ENCODE results near the gene GPR137. TPM values are rescaled to one million over a fixed set of nuclear protein-coding genes. Genes with fewer than 3 reads are reported as not detected.

GPR137 gene
- total and polyA plus RNA-seq, 2 donors from 2014 or later = 44.0 to 48.4 TPM

DNA sequence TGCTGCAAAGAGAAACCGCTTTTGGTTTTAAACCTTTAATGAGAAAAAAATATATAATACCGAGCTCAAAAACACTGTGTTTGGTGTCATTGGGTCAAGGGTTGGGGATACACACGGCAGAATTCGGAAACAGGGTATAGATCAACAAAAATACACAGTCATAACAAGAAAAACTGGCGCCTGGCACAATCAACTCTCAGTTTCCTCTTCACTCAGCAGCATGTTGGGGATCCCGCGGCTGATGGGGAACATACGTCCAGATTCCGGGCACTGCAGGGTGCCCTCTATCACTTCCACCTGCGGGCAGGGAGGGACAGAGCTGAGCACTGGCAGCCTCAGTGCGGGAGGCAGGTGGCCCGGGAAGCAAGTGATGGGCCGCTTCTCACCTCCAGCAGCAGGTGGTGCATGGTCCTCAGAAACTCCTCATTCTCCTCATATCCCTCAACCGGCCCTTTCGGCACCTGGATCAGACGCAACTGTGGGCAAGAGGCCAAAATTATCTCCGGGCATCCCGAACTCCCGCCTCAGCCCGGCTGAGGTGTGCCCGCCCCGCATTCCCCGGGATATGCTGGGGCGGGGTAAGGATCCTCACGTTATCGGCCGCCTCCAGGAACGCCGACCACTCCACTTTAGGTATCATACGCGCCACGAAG, 31.1 kb downstream of the GPR137 start:
- peaks cover 0 to 12% (median 8%) of the 10 kb centered on the region in 3 donors for H3K36me3 ChIP-seq (ENCODE audit: control insufficient read depth in 2 of 3, insufficient read depth in 3 of 3, low read length in 3 of 3)
- peak overlapping the region; percentile 80 to 95 (median 89) for H3K9ac ChIP-seq (ENCODE audit: low read length in 3 of 3)
- peaks cover 0 to 13% (median 6%) of the 10 kb centered on the region in 3 donors for H3K4me1 ChIP-seq (ENCODE audit: control insufficient read depth in 2 of 3, insufficient read depth in 2 of 3, low read depth in 1 of 3, low read length in 3 of 3)
- H3K4me3 ChIP-seq (ENCODE audit: low read length in 3 of 3) = peak overlapping the region; percentile 89 to 96 (median 92)
- no peaks in the 10 kb centered on the region for H3K9me3 ChIP-seq (ENCODE audit: control insufficient read depth in 2 of 3, insufficient read depth in 1 of 3, low read length in 3 of 3)
- TF ChIP-seq CTCF (IDR thresholded peaks at IDR 0.05; ENCODE audit: borderline replicate concordance, extremely low read depth, insufficient read depth) = no peak
- no peaks in the 10 kb centered on the region for H3K27me3 ChIP-seq (ENCODE audit: control insufficient read depth, insufficient read depth, low read length)
- H3K27ac ChIP-seq (ENCODE audit: low read depth in 2 of 2, low read length in 2 of 2) = peak overlapping the region; percentile 100
- intact Hi-C loops (cut with DNase I) = no loop called here
- DNase-seq = peak in 2 of 5 donors; percentile 30 to 66
- FAIRE-seq = no peak

- Histone ChIP-seq H3K4me1 (ENCODE audit: control insufficient read depth in 2 of 3, insufficient read depth in 2 of 3, low read depth in 1 of 3, low read length in 3 of 3) (peaks cover 0 to 13% (median 6%) of the 10 kb centered on the region in 3 donors), H3K4me3 (ENCODE audit: low read length in 3 of 3) (peak within 1 kb of the TSS; percentile 89 to 96 (median 92)), H3K9ac (ENCODE audit: low read length in 3 of 3) (peak within 1 kb of the TSS; percentile 89 to 97 (median 95)), H3K9me3 (ENCODE audit: control insufficient read depth in 2 of 3, insufficient read depth in 1 of 3, low read length in 3 of 3) (no peaks in the 10 kb centered on the region), H3K27me3 (ENCODE audit: control insufficient read depth, insufficient read depth, low read length) (no peaks in the 10 kb centered on the region), H3K27ac (ENCODE audit: low read depth in 2 of 2, low read length in 2 of 2) (peak within 1 kb of the TSS; percentile 100), H3K36me3 (ENCODE audit: control insufficient read depth in 2 of 3, insufficient read depth in 3 of 3, low read length in 3 of 3) (peaks cover 0 to 12% (median 8%) of the 10 kb centered on the region in 3 donors)
- intact Hi-C loops (cut with DNase I) = no loop called here
- FAIRE-seq (peak; percentile 94), DNase-seq (peak; percentile 97 to 99 (median 98))
- TF ChIP-seq CTCF (IDR thresholded peaks at IDR 0.05; ENCODE audit: borderline replicate concordance, extremely low read depth, insufficient read depth) = no peak
Measured at GRCh38 chr11:64317325-64317960, 31.8 kb downstream of the GPR137 start, which contains the start of gene TRMT112. TSS of gene TRMT112 (minus strand) at chr11:64317559. CDS start at chr11:64317526, 33 bp downstream.

DNA sequence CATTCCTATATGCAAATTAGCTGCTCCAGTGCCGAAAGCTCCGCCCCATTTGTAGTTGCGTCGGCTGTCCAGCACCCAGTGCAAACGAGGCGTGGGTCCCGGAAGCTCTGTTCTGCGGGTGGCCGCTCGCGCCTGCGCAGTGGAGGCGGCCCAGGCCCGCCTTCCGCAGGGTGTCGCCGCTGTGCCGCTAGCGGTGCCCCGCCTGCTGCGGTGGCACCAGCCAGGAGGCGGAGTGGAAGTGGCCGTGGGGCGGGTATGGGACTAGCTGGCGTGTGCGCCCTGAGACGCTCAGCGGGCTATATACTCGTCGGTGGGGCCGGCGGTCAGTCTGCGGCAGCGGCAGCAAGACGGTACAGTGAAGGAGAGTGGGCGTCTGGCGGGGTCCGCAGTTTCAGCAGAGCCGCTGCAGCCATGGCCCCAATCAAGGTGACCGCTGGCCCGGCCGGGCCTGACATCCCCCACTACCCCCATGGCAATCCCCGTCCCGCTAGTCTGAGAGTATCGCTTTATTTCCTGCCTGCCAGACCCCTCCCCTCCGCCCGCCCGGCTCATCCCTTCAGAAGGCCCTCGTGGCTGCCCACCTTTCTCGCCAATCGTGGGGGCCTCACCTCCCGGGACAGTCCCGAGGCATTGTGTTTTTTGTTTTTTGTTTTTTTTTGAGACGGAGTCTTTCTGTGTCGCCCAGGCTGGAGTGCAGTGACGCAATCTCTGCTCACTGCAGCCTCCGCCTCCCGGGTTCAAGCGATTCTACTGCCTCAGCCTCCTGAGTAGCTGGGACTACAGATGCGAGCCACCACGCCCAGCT, 32.5 kb downstream of the GPR137 start, which contains the start of gene PRDX5:
Gene PRDX5 (plus strand): TSS at position 161 of the 805 bp plus-strand sequence. CDS start 95 bp downstream, at position 256.
- H3K9me3 ChIP-seq (ENCODE audit: control insufficient read depth in 2 of 3, insufficient read depth in 1 of 3, low read length in 3 of 3) = no peaks in the 10 kb centered on the region
- peak within 1 kb of the TSS; percentile 89 to 97 (median 95) for H3K9ac ChIP-seq (ENCODE audit: low read length in 3 of 3)
- H3K27ac ChIP-seq (ENCODE audit: low read depth in 2 of 2, low read length in 2 of 2) = peak within 1 kb of the TSS; percentile 100
- FAIRE-seq = no peak
- intact Hi-C loops (cut with DNase I) = no loop called here
- H3K4me1 ChIP-seq (ENCODE audit: control insufficient read depth in 2 of 3, insufficient read depth in 2 of 3, low read depth in 1 of 3, low read length in 3 of 3) = peaks cover 0 to 13% (median 6%) of the 10 kb centered on the region in 3 donors
- peak within 1 kb of the TSS; percentile 89 to 96 (median 92) for H3K4me3 ChIP-seq (ENCODE audit: low read length in 3 of 3)
- peak; percentile 96 to 99 (median 98) for DNase-seq
- no peaks in the 10 kb centered on the region for H3K27me3 ChIP-seq (ENCODE audit: control insufficient read depth, insufficient read depth, low read length)
- H3K36me3 ChIP-seq (ENCODE audit: control insufficient read depth in 2 of 3, insufficient read depth in 3 of 3, low read length in 3 of 3) = peaks cover 0 to 9% (median 5%) of the 10 kb centered on the region in 3 donors
- peak; percentile 52 for TF ChIP-seq CTCF (IDR thresholded peaks at IDR 0.05; ENCODE audit: borderline replicate concordance, extremely low read depth, insufficient read depth)

Data from kidney (tissue), 14 donors.